IPS-NIHi11 (cell line): ENCODE results near the gene KRAS.

Source experiments
- DNase-seq: peaks from one replicate; pipeline ENCODE4 v3.0.0; 2012; ENCODE audit warnings: mixed read lengths, low spot score

KRAS gene

GRCh38 chr12:25195056-25195971 is 55.4 kb downstream of the KRAS start, which contains the start of the genes DNAI7 and ETFRF1:
Gene DNAI7, minus strand, starts transcription at chr12:25195160. Its CDS starts 82 bp downstream, at chr12:25195078.
Gene ETFRF1, plus strand, starts transcription at chr12:25195237. Its CDS starts 8,720 bp downstream, at chr12:25203957.
- peak; percentile 95 for DNase-seq

- no peak for DNase-seq
These were observed 56.0 kb downstream of the KRAS start for GRCh38 chr12:25194722-25195055.

GRCh38 chr12:25194214-25194613 is 56.5 kb downstream of the KRAS start:
- DNase-seq = no peak

GRCh38 chr12:25190793-25191192 is 59.9 kb downstream of the KRAS start:
- DNase-seq = no peak

GRCh38 chr12:25189656-25190055 is 61.1 kb downstream of the KRAS start:
- no peak for DNase-seq

GRCh38 chr12:25187781-25188180 is 62.9 kb downstream of the KRAS start:
- DNase-seq = no peak

- no peak for DNase-seq
These were observed 63.8 kb downstream of the KRAS start for GRCh38 chr12:25186788-25187402.

- no peak for DNase-seq
These were observed 64.5 kb downstream of the KRAS start for GRCh38 chr12:25186038-25186787.

GRCh38 chr12:25184132-25184531 is 66.6 kb downstream of the KRAS start:
- no peak for DNase-seq

GRCh38 chr12:25182765-25183164 is 68.0 kb downstream of the KRAS start:
- DNase-seq = no peak

- no peak for DNase-seq
These were observed 87.9 kb downstream of the KRAS start for GRCh38 chr12:25162866-25163265.

GRCh38 chr12:25156061-25156460 is 94.7 kb downstream of the KRAS start:
- no peak for DNase-seq

GRCh38 chr12:25155022-25155576 is 95.6 kb downstream of the KRAS start:
- peak; percentile 35 for DNase-seq
